NCI-H1048 (cell line): Measurements from ENCODE around the gene MPRIP.

Experiments used
- DNase-seq: peaks from one replicate; lab custom pipeline; 2025; lab: John Stamatoyannopoulos, UW

Gene MPRIP

DNA sequence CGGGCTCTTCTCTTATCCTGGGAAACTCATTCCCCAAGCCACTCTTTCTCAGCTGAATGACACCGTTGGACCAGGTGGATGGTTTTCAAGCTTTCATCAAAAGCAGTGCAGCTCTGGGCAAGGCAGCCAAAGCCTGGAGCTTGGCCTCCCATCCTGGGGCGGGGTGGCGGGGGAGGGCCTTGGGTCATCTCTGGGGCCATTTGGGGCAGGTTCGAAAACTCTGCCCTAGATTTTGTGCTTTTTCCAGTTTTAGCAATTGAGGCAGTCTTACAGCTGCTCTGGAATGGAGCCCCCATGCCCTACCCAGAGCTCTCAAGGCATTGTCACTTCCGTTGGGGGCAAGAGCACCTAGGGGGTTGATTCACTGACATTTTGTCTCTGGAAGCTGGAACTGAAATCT lies 9.1 kb downstream of the MPRIP start:
- DNase-seq: no peak

DNA sequence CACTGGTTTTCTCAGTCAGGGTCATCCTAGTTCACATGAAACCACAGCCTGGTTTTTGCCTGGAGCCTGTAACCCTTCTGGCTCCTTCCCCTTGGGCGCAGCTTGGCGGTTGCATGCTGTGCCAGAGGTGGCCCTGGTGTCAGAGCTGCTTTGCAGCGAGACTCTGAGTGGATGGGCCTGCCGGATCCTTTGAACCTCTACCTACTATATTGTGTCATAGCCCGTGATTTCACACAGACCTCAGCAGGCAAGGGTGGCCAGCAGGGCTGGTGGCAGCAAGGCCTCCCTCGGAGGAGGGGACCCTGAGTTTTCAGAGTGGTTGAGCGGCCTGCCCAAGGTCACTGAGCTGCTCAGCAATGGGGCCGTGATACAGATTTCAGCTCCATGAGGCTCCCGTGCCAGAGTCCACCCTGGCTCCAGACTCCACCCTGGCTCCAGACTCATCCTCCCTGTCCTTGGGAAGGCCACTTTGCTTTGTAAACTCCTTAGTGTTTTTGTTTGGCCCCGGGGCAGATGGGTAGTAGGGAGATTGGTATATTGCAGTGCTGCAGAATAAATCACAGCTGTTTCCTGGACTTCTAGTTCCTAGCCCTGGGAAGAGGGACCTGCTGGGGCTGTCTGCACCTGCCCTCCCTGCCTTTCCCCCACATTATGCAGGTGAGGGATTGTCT lies 9.7 kb downstream of the MPRIP start:
- DNase-seq: no peak

DNA sequence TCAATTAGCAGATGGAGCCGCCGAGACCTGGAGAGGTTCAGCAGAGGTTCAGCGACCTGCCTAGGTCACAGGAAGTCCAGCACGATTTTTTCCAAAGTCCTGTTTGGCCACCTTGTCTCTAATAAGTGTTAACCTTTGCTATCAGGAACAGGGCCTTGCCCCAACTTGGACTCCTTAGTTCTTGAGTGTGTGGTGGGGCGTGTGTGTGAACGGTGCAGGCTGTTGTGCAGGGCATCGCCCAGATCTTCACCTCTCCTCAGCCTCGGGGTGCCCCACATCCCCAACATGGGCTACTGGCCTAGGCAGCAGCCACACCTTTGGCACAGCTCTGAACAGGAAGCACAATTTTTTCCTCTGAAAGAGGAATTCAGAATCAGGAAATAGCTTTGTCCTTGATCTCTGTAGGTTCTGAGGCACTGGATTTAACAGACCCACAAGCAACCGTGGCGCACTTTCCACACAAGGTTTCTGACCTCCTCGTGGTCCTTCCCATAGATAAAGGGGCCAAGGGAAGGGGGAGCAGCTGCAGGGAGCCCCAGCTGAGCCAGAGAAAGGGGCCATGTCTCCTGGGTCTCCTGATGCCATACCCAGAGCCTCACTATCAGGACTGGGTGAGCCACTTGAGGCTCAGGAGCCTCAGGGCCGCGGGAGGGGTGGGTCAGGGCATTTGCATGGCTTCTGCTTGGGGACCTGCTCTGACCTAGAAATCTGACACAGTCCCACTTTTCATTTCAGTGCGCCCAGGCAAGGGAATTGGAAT lies 10.4 kb downstream of the MPRIP start:
- DNase-seq: no peak

DNA sequence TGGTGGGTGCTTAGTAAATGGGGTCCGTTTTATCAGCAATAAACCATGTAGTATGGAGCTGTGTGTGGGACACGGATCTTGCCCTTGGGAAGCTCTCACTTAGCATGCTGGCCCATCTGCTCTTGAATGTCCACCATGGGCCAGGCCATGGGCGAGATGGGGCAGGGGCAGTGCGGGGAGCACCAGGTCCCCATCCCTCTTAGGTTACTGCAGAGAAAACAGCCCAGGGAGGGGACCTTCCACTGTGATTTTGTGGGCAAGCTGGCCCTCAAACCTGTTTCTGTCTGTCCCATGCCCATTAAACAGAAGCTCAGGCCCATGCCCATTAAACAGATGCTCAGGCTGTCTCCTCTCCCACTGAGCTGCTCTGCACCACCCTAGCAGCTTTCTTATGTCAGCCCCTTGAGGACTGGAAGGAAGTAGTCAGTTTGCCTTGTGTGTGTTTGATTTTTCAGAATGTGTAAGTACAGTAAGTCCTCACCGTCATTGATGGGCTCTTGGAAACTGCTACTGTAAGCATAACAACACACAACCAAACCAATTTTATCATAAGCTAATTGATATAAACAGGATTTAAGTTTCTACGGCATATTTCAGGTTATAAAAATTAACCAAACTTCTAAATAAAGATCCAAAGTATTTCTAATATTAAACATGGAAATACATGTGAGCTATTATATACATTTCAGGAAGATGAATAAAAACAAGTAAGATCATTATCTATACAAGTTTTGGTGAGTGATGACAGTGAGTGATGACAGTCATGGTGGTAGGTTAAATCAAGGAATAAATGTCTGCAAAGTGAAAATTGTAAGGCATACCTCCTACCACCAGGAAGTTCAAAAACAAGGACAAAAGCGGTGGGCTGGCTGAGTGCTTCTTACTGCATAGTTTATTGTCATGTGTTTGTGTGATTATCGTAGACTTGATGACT lies 11.5 kb downstream of the MPRIP start:
- no peak for DNase-seq

DNA sequence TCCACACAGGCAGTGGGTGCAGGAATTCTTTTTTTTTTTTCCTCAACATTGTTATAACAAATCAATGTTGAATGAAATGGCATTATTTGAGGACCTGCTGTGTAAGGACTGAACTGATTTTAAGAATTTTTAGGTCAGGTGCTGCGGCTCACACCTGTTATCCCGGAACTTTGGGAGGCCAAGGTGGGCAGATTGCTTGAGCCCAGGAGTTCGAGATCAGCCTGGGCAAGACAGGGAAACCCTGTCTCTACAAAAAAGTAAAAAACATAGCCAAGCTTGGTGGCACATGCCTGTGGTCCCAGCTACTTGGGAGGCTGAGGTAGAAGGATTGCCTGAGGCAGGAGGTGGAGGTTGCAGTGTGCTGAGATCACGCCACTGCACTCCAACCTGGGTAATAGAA lies 12.4 kb downstream of the MPRIP start:
- no peak for DNase-seq

DNA sequence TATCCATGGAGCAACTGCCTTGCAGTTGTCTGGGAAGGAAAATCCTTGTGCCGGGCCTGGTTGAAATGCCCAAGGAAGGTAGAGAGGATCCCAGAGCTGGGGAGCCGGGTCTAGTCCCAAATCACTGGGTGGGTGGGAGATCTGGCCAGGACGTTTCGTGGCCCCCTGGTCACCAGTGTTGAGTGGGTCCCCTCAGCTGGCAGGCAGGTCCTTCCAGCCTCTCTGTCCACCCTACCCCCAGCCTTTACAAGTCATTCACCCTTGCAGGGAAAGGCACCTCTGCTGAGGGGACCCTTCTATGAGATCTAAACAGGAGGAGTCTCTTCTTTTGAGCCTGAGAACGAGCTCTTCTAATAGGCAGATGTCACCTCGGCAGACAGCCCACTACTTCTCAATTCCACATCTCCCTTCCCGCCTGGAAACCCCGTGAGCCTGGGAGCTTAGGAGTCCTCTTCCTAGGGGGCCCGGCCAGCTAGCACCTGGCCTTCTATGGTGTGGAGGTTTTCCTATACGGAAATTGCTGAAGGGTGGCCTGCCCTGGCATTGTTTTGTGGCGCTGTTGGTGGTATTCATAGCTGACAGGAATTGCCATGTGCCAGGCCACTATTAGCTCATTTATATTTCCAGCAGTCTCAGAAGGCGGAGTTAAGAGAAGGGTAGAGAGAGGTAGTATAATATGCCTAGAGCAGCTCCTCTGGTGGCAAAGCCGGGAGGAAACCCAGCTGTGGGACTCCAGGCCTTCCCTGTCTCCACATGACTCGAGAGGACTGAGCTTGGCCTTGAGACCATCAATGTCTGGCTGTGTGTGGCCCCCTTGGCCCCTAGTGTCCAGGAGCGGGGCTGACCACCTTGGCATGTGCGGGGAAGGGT lies 13.3 kb downstream of the MPRIP start:
- no peak for DNase-seq

DNA sequence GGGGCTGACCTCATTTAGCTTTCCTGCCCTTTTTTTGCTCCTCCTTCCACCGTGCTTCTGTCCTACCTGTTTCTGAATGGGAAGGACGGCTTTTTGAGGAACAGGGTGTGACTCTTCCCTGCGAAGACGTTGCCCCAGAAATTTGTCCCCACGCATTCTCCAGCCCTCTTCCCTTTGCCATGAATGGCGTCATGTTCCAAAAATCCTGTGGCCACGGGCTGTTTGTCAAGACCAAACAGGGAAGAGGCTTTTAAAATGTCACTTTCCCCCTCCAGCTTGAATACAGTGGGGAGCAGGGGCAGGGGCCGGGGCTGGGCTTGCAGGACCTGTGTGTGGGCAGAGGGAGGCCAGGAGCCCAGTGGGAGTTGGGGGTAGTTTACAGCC lies 13.9 kb downstream of the MPRIP start:
- no peak for DNase-seq

DNA sequence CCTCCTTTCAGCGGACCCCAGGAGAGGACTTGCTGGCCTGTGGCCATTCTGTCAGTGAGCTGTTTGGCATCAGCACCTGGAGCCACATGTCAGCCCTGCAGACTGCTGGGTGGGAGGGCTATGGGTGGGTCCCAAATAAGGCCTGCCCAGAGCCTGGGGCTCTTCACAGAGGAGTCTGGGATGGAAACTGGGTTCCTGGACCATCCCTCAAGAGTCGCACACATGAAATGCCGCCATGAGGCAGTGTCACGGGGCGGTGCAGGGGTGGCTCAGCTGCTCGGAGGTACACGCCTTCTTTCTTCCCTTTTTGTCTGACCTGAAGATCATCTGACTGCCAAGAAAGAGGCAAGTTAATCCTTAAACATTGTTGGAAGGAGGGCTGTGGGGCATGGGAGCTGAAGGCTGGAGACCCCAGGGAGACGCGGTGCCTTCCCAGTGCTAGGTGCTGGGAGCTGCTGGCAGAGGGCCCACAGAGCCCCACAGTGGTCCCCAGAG lies 14.8 kb downstream of the MPRIP start:
- no peak for DNase-seq

DNA sequence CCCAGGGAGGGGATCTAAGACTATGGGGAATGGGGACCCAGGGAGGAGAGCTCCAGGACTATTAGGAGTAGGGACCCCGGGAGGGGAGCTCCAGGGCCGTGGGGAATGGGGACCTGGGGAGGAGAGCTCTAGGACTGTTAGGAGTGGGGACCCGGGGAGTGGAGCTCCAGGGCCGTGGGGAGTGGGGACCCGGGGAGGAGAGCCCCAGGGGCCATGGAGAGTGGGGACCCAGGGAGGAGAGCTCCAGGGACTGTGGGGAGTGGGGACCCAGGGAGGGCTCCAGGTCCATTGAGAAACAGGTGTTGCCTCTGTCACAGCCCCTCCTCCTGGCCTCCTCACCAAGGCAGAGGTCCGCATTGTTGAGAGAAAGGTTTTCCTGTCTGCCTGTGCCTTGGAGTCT lies 16.0 kb downstream of the MPRIP start:
- no peak for DNase-seq

DNA sequence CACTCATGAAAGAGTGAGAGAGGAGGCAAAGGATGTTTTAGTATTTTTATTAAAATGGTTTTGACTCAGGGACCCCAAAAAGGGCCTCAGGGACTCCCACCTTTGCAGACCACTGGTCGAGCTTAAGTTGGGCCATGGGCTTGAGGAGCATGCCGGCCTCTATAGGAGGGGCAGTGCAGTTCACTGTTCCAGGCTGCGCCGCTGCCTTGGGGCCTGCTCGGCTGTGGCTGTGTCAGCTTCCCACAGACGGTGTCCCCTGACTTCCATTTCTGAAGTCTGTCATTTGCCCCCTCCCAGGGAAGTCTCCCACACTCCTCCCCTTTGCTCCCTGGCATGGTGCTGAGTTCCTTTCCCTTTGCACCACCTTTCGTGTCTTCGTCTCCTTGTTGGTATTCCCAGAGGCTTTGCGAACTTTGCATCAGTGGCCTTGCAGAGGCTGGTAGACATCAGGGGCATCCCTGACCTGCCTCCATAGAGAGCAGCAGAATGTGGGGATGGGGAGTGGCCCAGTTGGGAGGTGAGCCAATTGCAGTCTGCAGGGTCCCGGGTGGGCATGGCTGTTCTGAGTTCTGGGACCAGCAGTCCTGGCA lies 17.1 kb downstream of the MPRIP start:
- DNase-seq: no peak

DNA sequence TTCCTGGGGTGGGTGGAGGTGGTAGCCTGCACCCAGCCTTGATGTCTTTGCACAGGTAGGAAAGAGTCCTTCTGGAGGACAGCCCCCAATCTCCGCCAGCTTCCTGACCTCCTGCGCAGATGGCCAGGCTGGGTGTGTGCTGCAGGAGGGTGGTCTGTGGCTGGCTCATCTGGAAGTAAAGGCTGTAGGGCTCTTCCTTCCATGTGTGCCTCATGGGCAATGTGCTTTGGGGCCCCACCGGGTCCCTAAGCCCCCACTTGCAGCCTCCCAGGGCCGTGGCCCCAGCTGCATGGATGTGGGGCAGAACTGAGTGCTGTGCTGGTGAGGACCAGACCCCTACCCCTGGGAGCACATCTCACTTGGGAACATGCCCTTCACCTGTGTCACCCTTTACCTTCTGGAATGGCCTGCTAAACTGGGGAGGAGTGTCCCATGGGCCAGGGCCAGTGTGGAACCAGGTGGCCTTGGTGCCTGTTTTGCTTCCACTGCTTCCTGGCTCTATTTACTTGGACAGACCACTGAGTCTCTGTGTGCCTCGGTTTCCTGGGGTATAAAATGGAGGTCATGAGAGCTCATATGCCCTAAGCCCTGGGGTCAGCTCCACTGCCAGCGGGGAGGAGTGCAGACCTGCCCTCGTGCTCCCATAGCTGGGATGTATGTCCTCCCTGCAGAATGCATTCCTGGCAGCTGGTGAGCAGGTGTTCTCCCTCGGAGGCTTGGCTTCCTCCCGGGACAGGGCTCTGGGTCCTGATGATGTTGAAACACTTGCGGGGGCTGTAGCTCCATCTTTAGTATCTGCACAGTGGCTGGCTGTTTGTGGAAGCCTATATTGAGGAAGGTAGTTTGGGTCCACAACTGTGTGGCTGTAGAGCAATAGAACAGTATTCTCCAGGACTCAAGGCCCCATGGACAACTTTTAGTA lies 18.0 kb downstream of the MPRIP start:
- no peak for DNase-seq

DNA sequence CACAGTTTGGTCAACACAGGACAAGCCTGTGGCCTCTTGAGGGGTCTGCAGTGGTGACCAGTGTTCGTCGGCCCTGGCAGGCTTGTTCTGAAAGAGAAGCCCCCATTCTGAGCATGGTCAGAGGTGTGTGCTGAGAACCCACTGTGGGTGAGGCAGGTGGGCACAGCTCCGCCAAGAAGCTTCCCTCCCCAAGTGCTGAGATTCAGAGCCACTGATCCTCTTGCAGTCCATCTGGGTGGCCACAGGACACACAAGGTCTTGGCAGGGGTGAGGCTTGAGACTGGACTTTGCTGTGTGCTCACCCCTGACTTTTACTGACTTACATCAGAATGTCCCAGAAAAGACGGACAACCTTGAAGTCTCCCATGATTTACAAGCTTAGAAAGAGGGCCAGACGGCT lies 18.7 kb downstream of the MPRIP start:
- DNase-seq: no peak

DNA sequence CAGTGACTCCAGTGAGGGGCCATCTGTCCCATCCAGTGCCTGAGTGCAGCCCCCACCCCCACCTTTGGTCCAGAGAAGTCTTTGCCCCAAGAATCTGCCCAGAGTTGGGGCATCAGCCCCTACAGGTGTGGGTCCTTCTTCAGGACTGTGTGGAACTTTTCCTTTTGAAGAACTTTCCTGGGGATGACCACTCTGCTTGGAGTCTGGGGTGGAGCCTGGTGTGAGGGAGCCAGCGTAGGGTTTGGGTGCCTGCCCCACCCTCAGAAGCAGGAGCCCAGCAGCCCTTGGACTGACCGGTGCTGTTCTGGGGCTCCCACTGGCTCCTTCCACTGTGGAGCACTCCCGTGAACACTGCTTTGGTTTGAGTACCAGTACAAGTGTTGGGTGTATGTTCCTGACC lies 19.3 kb downstream of the MPRIP start:
- DNase-seq: no peak

DNA sequence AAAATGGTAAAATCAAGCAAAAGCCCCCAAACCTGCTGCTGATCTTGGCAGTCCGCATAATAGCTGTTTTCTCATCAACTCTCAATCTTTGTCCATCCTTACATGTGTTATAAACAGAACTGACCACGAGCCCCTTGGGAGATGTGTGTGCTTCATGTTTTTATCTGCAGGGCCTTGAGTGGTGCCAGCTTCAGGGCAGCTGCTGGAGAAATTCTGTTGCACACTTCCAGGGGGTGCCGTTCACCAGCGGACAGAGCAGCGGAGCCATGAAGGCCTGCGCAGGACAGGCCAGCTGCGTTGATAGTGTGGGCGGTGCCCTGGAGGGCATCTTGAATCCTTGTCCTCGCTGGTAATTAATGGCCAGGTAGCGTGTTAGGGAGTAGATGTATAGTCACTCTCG lies 20.1 kb downstream of the MPRIP start:
- no peak for DNase-seq

DNA sequence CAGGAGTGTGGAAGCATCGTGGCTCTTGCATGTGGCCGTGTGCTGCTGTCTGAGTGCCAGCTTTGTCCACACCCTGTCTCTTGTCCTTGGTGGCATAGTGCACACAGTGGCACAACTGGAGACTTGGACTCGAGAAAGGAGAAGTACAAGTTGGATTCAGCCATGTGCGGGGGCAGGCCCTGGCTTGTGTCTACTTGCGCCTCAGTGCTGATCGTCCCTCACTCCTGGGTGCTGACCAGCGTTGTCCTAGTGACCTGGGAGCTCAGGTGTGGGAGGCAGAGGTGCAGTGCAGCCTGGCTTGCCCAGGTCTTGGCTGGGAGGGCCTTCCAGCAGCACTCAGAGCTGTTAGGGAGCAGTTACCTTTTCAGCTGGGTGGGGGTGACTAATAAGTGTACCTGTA lies 20.6 kb downstream of the MPRIP start:
- no peak for DNase-seq

DNA sequence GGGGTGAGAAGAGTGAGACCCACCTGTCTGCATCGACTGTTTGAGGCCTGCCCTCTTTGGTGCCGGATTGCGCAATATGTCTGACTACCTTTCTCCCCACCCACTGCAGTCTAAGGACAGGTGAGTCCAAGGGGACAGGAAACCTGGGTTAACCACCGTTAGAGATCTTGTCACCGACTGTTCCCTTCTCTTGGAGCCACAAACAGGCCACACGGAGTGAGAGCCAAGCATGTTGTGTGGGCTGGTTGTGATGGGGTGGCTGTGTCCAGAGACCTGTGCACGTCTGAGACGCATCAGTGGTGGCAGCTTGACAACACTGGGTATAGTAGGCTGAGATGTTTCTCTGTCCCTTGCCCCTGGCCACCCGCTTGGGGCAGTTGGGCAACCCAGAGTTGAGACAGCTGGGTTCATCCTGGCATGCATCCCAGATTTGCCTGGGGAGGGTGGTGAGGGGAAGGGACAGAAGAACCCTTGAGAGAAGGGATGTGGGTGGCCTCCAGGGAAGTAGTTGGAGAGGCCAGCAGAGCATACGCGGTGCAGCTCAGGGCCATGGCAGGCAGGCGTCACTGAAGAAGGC lies 21.4 kb downstream of the MPRIP start:
- no peak for DNase-seq

DNA sequence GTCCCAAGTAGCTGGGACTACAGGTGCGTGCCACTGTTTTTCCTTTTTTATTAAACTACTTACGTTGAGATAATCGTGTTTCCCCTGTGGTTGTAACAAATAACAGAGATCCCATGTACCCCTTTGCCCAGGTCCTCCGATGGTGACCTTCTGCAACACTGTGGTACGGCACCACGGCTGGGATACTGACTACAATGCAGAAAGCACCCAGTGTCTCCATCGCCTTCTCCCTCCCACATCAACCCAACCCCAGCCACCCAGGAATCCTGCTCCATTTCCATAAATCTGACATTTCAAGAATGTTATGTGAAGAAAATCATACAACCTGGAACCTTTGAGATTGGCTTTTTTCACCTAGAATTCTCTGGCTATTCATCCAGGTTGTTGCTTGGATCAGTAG lies 22.1 kb downstream of the MPRIP start:
- DNase-seq: no peak

DNA sequence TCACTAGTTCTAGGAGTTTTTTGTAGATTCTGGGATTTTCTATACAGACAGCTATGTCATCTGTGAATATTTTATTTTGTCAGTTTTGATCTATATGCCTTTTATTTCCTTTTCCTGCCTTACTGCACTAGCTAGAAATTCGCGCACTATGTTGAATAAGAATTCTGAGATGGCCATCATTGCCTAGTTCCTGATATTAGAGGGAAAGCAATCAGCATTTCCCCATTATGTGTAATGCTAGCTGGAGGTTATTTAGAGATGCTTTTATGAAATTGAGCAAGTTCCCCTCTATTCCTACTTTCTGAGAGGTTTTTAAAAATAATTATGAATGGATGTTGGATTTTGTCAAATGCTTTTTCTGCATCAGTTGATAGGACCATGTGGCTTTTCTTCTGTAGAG lies 23.8 kb downstream of the MPRIP start:
- DNase-seq: no peak

DNA sequence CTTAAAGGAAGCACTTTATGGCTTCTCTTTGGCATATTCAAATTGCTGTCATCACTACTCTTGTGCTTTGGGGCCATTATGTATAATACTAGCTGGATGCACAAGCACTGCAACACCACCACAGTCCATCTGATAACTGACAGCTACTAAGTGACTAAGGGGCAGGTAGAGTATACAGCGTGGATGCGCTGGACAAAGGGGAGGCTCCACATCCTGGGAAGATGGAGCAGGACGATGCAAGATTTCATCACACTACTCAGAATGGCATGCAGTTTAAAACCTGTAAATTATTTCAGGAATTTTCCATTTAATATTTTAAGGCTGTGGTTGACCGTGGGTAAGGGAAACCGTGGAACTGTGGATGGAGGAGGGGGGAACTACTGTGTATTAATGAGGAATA lies 25.0 kb downstream of the MPRIP start:
- no peak for DNase-seq

DNA sequence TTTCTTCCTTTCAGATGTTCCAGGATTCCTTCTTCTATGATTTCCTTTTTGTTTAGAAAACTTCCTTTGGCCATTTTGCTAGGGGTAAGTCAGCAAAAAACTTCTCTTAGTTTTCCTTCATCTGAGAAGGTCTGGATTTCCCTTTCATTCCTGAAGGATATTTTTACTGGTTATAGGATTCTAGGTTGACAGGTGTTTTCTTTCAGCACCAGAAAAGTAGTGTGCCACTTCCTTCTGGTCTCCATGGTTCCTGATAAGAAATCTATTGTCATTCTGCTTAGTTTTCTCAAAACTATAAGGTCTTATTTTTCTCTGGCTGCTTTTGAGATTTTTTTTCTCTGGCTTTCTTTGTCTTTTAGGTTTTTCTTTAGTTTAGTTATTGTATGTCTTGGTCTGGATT lies 27.6 kb downstream of the MPRIP start:
- no peak for DNase-seq
